Stimulated activated CD4-positive, alpha-beta T cell treated with anti-CD3 and anti-CD28 coated beads, Interleukin-2, amount 100 ng/mL, for 48 hours (primary cell): Measurements from ENCODE around the gene PSME3.
"Not testable (repeated sequence)": the region's sequence is repeated elsewhere in the genome, so short reads cannot be mapped to it uniquely, and the experiment has no call there.

Experiments used
- DNase-seq, 2 donors: peaks; one replicate each; pipeline ENCODE4 v3.0.0-alpha.2; 2020

Gene PSME3

DNA sequence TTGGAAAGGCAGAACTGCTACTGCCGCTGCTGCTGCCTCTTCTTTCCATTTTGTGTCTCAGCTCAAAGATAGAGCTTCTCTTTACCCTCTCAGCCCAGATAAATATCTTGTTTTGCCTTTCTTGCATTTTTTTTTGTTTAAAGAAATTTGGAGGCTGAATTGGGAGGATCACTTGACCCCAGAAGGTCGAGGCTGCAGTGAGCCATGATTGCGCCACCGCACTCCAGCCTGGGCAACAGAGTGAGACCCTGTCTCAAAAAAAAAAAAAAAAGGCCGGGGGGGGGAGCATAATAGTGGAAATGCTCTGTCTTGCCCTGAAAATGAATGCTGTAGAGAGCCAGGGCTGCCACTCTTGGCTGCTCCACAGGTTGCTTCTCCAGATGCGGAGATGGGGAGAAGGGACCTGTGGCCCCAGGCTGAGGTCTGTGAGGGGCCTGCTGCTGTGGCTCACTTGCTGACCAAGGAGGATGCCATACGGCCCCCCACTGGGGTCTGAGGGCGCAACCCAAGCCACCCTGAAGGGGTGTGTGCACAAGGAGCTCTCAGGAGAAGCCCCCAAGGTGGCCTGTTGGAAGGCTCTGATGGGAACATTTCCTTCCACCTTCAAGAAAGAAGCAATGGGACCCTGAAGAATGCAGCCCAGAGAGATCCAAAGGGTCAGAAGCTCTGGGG, 45.9 kb downstream of the PSME3 start:
- no peak for DNase-seq

- DNase-seq: no peak
Observed at GRCh38 chr17:42879596-42879985, 46.4 kb downstream of the PSME3 start.

DNA sequence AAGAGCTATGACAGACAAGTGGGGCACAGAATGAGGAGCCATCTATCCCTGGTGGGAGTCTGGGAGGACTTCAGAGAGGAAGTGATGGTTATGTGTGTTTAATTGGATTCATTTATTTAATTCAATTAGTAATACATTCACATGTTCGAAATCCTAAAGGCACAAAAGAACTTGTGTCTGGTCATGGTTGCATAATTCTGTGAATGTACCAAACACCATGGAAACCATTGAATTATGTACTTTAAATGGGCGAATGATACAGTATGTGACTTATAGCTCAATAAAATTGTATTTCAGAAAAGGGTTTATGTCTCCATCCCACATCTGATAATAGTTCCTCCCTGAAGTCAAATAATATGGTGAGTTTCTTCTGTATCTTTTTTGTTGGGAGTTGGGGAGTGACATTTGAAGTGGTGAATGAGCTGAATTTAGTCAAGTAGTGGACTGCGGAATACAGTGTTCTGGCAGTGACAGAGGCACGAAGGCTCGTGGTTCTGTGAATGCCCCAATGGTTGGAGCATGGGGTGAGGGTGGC, 47.6 kb downstream of the PSME3 start:
- DNase-seq: no peak

- DNase-seq: not testable (repeated sequence)
Observed at GRCh38 chr17:42881706-42882105, 48.5 kb downstream of the PSME3 start.

DNA sequence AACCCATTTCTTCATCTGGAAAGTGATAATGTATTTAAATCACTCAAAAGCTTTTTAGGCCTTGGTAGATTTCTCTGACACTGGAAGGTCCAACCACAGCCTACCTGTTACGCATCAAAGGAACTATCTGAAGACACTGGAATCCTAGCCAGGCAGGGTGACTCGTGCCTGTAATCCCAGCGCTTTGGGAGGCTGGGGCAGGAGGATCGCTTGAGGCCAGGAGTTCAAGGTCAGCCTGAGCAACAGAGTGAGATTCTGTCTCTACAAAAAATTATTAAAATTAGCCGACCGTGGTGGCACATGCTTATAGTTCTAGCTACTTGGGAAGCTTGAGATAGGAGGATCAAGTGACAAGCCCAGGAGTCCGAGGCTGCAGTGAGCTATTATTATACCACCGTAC, 49.0 kb downstream of the PSME3 start:
- no peak for DNase-seq

GRCh38 chr17:42883802-42884558, 50.8 kb downstream of the PSME3 start:
- no peak for DNase-seq

DNA sequence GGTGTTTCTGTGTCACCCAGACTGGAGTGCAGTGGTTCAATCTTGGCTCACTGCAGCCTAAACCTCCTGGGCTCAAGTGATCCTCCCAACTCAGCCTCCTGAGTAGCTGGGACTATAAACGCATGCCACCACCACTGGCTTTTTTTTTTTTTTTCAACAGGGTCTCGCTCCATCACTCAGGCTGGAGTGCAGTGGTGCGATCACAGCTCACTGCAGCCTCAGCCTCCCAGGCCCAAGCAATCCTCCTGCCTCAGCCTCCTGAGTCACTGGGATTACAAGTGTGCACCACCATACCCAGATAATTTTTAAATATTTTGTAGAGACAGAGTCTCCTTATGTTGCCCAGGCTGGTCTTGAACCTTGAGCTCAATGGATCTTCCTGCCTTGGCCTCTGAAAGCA, 52.6 kb downstream of the PSME3 start:
- not testable (repeated sequence) for DNase-seq

- no peak for DNase-seq
Observed at GRCh38 chr17:42886283-42887176, 53.3 kb downstream of the PSME3 start.

DNA sequence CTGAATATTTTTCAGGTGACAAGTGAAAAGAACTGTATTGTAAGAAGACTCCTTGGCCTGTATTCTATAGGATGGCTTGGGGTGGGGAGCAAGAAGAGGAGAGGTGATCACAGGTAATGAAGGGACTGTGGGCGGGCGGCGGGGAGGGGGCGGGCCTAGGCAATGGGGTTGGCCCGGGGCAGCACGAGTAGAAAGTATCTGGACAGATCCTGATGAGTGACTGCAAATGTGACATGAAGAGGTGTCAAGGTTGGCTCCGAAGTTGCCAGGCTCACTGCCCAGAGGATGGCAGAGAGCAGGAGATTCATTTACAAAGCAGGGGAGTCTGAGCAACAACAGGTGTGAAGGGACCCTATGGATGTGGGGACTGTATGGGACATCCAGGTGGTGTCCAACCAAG, 56.6 kb downstream of the PSME3 start:
- DNase-seq: no peak

- DNase-seq: no peak
Observed at GRCh38 chr17:42891539-42892152, 58.4 kb downstream of the PSME3 start.

GRCh38 chr17:42893359-42893758, 60.2 kb downstream of the PSME3 start:
- no peak for DNase-seq
